Measurements from ENCODE around the gene UGDH.

DNA sequence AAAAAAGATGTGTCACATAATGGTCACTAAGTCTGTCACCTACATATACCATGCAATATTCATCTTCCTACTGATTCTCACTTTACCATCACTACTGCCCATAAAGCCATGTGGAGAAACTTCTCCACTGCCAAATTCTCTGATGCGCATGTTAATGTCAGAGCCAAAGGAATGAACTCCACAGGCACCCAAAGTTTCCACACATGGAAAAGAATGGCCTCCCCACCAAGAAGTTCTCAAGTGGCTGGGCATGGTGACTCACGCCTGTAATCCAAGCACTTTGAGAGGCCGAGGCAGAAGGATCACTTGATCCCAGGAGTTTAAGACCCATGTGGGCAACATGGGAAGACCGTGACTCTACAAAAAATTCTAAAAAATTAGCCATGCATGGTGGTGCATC lies 43.8 kb upstream of the UGDH start:
- TF ChIP-seq, protein P1, sequence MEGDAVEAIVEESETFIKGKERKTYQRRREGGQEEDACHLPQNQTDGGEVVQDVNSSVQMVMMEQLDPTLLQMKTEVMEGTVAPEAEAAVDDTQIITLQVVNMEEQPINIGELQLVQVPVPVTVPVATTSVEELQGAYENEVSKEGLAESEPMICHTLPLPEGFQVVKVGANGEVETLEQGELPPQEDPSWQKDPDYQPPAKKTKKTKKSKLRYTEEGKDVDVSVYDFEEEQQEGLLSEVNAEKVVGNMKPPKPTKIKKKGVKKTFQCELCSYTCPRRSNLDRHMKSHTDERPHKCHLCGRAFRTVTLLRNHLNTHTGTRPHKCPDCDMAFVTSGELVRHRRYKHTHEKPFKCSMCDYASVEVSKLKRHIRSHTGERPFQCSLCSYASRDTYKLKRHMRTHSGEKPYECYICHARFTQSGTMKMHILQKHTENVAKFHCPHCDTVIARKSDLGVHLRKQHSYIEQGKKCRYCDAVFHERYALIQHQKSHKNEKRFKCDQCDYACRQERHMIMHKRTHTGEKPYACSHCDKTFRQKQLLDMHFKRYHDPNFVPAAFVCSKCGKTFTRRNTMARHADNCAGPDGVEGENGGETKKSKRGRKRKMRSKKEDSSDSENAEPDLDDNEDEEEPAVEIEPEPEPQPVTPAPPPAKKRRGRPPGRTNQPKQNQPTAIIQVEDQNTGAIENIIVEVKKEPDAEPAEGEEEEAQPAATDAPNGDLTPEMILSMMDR (IDR thresholded peaks at IDR 0.05; ENCODE audit: low read depth, low read length, poor library complexity, severe bottlenecking): no peak
- TF ChIP-seq EZH2phosphoT487 (IDR thresholded peaks at IDR 0.05; ENCODE audit: borderline replicate concordance, low read length): no peak

All from DOHH2 (cell line).